ENCODE data around the gene HIKESHI.
A peak's percentile ranks its signal among the peaks of the same experiment; 100 is the strongest.
"Not testable (repeated sequence)": the region's sequence is repeated elsewhere in the genome, so short reads cannot be mapped to it uniquely, and the experiment has no call there.

Gene HIKESHI

GRCh38 chr11:86302092-86302793 is at the start of gene HIKESHI:
TSS of gene HIKESHI (plus strand) at chr11:86302240. CDS start at chr11:86302449, 209 bp downstream.
- peak; percentile 97 for FAIRE-seq

GRCh38 chr11:86255896-86256295 is 46.1 kb upstream of the HIKESHI start:
- no peak for FAIRE-seq

DNA sequence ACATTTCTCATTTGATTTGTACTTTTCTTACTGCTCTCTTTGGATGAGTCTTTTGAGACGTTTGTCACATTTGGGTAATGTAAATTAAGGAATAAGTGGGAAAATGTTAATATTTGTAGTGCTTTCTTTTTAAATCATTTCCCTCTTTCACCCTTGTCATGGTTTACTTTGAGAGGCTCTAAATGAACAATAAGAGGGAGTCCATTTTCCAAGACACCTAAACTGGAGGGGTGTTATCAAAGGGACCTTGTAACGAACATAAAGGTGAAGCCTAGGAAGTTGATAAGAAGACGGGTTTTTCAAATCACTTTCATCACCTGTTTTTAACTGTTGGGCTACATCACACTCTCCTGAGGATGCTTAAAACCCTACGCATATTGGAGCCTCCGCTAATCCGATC is 45.4 kb upstream of the HIKESHI start:
- no peak for FAIRE-seq

DNA sequence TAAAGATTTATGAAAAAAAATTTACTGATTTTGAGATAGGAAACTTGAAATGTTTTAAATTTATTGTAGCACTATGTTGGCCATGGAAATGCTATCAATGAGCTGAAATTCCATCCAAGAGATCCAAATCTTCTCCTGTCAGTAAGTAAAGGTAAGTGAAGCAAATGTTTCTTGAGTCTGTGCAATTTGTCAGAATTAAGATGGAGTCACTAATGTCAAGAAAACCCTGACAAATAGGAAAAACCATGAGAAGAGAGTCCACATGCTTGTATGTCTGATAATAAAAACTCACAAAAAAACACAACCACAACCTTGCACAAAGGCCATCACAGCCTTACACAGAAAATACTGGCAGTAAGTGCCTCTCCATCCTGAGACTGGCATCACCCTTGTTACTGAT is 44.6 kb upstream of the HIKESHI start:
- no peak for FAIRE-seq

GRCh38 chr11:86259730-86260129 is 42.3 kb upstream of the HIKESHI start:
- no peak for FAIRE-seq

- FAIRE-seq: no peak
Measured at GRCh38 chr11:86261328-86261727, 40.7 kb upstream of the HIKESHI start.

DNA sequence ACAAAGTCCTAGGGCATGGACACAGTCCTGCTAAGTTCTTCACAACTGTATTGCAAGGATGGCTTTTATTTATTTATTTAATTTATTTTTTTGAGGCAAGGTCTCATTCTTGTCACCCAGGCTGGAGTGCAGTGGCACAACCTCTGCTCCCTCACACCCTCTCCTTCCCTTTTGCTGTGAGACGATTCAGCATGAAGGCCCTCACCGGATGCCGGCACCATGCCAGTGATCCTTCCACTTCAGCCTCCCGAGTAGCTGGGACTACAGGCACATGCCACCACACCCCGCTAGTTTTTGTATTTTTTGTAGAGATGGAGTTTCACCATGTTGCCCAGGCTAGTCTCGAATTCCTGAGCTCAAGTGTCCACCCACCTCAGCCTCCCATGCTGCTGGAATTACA is 39.7 kb upstream of the HIKESHI start:
- FAIRE-seq: no peak

DNA sequence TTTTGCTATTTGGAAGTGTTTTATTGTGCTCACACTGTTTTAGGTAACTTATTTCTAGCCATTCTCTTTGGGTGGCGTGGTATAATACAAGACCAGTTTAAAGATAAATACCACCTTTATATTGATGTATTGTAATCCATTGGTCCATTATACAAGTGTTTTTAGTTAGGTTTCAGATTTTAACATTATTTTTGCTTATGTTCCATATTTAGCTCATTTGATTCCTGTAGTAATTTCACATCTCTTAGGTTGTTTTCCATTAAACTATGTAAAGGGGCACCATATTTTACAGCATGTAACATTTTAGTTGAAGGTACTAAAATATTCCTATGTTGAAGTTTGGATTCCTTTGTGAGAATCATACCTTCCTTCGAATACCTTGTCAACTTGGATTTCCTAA is 37.4 kb upstream of the HIKESHI start:
- no peak for FAIRE-seq

- no peak for FAIRE-seq
Measured at GRCh38 chr11:86265194-86265593, 36.8 kb upstream of the HIKESHI start.

GRCh38 chr11:86269645-86270044 is 32.4 kb upstream of the HIKESHI start:
- no peak for FAIRE-seq

DNA sequence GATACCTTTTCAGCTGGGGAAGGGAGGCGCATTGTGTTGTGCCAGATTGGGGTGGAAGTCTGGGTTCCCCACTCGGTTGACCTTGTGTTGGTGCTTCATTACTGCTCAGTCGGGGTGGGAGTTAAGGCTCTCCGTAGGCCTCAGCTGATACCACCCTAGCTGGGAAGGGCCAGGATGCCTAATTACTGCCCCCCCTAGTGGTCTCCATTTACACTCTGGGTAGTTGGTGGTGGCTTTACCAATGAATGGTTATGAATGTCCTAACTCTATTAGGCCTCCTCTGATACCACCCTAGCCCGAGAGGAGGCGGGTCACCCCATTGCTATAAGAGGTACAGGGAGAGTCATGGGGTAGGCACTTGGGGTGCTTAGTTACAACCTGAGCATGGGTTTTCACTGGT is 27.5 kb upstream of the HIKESHI start:
- FAIRE-seq: no peak

GRCh38 chr11:86274999-86275398 is 27.0 kb upstream of the HIKESHI start:
- no peak for FAIRE-seq

- no peak for FAIRE-seq
Measured at GRCh38 chr11:86275493-86276370, 26.3 kb upstream of the HIKESHI start.

DNA sequence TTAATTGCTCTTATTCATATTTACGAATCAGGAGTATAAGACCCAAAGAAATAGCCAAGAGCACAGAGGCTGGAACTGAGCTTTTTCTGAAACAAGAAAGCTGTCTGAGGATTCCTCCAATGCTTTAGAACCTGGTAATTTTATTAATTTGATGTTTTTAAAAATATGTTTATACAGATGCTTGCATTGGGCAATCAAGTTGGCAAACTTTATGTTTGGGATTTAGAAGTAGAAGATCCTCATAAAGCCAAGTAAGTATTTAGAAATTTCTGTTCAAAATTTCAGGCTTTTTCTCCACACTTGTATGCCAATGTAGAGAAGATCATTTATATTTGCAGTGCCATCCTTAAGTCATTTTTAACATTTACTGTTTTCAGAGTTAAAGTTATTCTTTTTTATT is 24.3 kb upstream of the HIKESHI start:
- no peak for FAIRE-seq

DNA sequence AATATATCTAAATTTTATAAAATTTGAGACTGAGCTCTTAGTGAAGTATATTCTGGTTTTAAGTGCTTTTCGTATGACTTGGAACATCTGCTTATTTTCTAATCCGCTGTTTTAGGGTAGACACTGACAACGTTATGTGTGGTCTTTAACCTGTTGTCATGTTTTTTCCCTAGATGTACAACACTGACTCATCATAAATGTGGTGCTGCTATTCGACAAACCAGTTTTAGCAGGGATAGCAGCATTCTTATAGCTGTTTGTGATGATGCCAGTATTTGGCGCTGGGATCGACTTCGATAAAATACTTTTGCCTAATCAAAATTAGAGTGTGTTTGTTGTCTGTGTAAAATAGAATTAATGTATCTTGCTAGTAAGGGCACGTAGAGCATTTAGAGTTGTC is 23.8 kb upstream of the HIKESHI start:
- FAIRE-seq: no peak

DNA sequence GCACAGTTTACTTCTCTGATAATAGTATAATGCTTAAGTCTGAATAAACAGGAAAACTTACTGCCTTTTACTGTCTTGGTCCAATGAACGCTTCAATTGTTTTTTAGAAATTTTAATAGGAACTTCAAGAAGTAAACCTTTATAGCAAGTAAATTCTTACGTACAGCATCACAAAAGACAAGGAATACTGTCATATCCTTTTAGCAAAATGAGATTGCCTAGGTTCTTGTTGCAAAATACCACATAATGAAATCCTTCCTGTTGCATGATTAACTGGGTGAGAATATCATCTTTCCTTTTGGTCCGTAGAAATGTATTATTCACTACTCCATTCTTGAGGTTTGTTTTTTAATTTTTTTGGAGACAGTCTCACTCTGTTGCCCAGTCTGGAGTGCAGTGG is 22.3 kb upstream of the HIKESHI start:
- no peak for FAIRE-seq

- FAIRE-seq: no peak
Measured at GRCh38 chr11:86287468-86287796, 14.6 kb upstream of the HIKESHI start.

- FAIRE-seq: no peak
Measured at GRCh38 chr11:86288776-86289507, 13.1 kb upstream of the HIKESHI start.

- FAIRE-seq: not testable (repeated sequence)
Measured at GRCh38 chr11:86289508-86290280, 12.3 kb upstream of the HIKESHI start.

- peak; percentile 30 for FAIRE-seq
Measured at GRCh38 chr11:86291466-86292262, 10.4 kb upstream of the HIKESHI start.

DNA sequence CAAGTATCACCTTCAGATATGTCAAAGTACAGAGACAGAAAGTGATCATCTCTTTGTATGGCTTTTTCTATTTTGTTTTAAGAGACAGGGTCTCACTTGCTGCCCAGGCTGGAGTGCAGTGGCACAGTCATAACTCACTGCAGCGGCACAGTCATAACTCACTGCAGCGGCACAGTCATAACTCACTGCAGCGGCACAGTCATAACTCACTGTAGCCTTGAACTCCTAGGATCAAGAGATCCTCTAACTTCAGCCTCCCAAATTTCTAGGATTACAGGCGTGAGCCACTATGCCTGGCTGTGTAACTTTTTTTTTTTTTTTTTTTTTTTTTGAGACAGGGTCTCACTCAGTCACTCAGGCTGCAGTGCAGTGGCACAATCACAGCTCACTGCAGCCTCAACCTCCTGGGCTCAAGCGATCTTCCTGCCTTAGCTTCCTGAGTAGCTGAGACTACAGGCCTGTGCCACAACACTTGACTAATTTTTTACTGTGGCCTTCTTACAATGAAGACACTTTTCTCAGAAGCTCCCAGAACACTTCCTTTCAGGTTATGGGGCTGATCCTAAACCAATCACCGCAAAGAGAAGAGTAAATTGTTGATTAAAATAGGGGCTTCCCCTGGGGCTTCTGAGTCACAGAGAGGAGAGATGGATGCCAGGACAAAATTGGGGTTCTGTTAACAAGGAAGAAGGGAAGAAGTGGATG is 9.0 kb upstream of the HIKESHI start:
- FAIRE-seq: no peak
